Caco-2 (cell line): ENCODE data around the gene MRFAP1. TPM values are rescaled to one million over a fixed set of nuclear protein-coding genes. Genes with fewer than 3 reads are reported as not detected.

Source experiments
- BruUV-seq: library from RNA; stranded (reverse); fragments of 400-500 nt; replicated peaks from 2 replicates; lab custom pipeline; 2021; lab: Mats Ljungman, UMichigan
- CTCF ChIA-PET: fragments of 300-600 bp; sonication (Branson Sonifier 250); formaldehyde crosslinking; loops from one replicate; lab custom pipeline; 2022; ENCODE audit warnings: antibody characterized with exemption; lab: Charles Lee
- POLR2A ChIA-PET: fragments of 300-600 bp; sonication (Branson Sonifier 250); formaldehyde crosslinking; loops from one replicate; lab custom pipeline; 2022; ENCODE audit warnings: antibody characterized with exemption; lab: Charles Lee
- DNase-seq, 2 experiments: peaks; one replicate each; pipeline versions ENCODE4 v3.0.0 to v3.0.0-alpha.2; 2020 to 2022
- H3K27me3 ChIP-seq: replicated peaks from 2 replicates; pipeline ENCODE4 v1.6.0; 2011; ENCODE audit warnings: low read length; ENCODE audit not compliant: control insufficient read depth, insufficient read depth
- H3K36me3 ChIP-seq: 2 replicates; pipeline ENCODE4 v1.5.1; 2011; ENCODE audit warnings: low read length; ENCODE audit not compliant: control insufficient read depth, insufficient read depth
- H3K4me1 ChIP-seq: fragments of 250-450 bp; sonication (Bioruptor Pico); 2 replicates; pipeline ENCODE4 v1.5.1; 2020; ENCODE audit warnings: mild to moderate bottlenecking
- H3K4me3 ChIP-seq: 2 replicates; pipeline ENCODE4 v1.5.1; 2011; ENCODE audit warnings: low read depth, mild to moderate bottlenecking, control low read depth, low read length
- H3K9me3 ChIP-seq: fragments of 250-450 bp; sonication (Bioruptor Pico); 2 replicates; pipeline ENCODE4 v1.5.1; 2020; ENCODE audit warnings: mild to moderate bottlenecking, moderate library complexity
- H3K27ac Mint-ChIP-seq: one replicate; pipeline ENCODE4 v1.8.0; 2022; ENCODE audit warnings: mixed read lengths; ENCODE audit not compliant: unreplicated experiment
- H3K27me3 Mint-ChIP-seq: one replicate; pipeline ENCODE4 v1.8.0; 2022; ENCODE audit warnings: mixed read lengths; ENCODE audit not compliant: insufficient read depth, unreplicated experiment
- H3K36me3 Mint-ChIP-seq: one replicate; pipeline ENCODE4 v1.8.0; 2022; ENCODE audit warnings: mild to moderate bottlenecking, mixed read lengths; ENCODE audit not compliant: insufficient read depth, unreplicated experiment
- H3K4me1 Mint-ChIP-seq: one replicate; pipeline ENCODE4 v1.8.0; 2022; ENCODE audit warnings: low read depth, mixed read lengths; ENCODE audit not compliant: unreplicated experiment
- H3K4me3 Mint-ChIP-seq: one replicate; pipeline ENCODE4 v1.8.0; 2022; ENCODE audit warnings: mild to moderate bottlenecking, moderate library complexity, mixed read lengths; ENCODE audit not compliant: unreplicated experiment
- H3K9me3 Mint-ChIP-seq: one replicate; pipeline ENCODE4 v1.8.0; 2022; ENCODE audit warnings: mixed read lengths; ENCODE audit not compliant: unreplicated experiment
- CTCF ChIP-seq, 2 experiments: fragments of 200-600 bp in 1 of 2; IDR thresholded peaks; 1 replicate in 1 of 2; 2 replicates in 1 of 2; pipeline versions ENCODE4 v1.5.1 to v1.8.0; 2011 to 2022; ENCODE audit warnings: antibody characterized with exemption in 1 of 2, control low read depth in 1 of 2, inconsistent platforms in 1 of 2, low read depth in 1 of 2, low read length in 1 of 2, mild to moderate bottlenecking in 1 of 2, moderate library complexity in 1 of 2; ENCODE audit not compliant: insufficient read depth in 1 of 2, severe bottlenecking in 1 of 2, unreplicated experiment in 1 of 2
- intact Hi-C: fragments of 100-400 bp; cut with micrococcal nuclease; formaldehyde crosslinking; loops from one replicate; pipeline ENCODE4 v1.10.0; 2022; ENCODE audit not compliant: unreplicated experiment
- total RNA-seq: library from RNA; stranded (reverse); gene quantifications from 2 replicates; pipeline ENCODE4 v1.2.3, GENCODE V29; 2022

Gene MRFAP1
- total RNA-seq, 1 experiment from 2014 or later, result 254 TPM

DNA sequence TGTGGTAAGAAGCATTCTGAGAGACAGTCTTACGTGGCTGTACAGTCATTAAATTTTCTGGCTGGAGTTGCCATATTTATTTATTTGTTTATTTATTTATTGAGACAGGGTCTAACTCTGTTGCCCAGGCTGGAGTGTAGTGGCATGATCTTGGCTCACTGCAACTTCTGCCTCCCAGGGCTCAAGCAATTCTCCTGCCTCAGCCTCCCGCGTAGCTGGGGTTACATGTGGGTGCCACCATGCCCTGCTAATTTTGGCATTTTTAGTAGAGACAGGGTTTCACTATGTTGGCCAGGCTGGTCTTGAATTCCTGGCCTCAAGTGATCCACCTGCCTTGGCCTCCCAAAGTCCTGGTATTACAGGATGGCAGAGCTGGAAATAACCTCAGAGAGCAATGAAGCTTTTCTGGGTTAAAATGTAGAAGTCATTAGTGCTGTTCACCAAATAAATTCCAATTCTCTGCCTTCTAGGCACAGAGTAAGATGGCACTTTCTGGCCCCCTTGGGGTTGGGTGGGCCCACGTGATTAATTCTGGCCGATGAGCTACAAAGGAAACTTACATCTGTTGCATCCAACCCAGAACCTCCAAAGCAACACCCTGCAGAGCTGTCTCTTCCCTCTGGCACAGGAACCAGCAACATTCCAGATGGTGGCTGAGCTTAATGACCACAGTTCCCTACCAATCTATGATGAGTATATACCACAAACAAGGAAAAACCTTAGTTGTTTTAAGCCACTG lies 4.5 kb downstream of the MRFAP1 start:
- intact Hi-C loops, result no loop called here
- H3K36me3 ChIP-seq, result peaks cover 2% of the 10 kb centered on the region; the same call in 1 of the 2 replicates
- ChIA-PET CTCF (no interaction called here), POLR2A (no interaction called here)
- no peak for DNase-seq
- Mint-ChIP-seq H3K27ac (no peak overlapping the region), H3K36me3 (peaks cover 30% of the 10 kb centered on the region), H3K4me1 (peaks cover 12% of the 10 kb centered on the region), H3K27me3 (no peaks in the 10 kb centered on the region), H3K4me3 (no peak overlapping the region), H3K9me3 (no peaks in the 10 kb centered on the region)
- no peaks in the 10 kb centered on the region for H3K9me3 ChIP-seq
- TF ChIP-seq CTCF (IDR thresholded peaks at IDR 0.05; ENCODE audit: insufficient read depth in 1 of 2, low read depth in 1 of 2, low read length in 1 of 2, severe bottlenecking in 1 of 2, unreplicated experiment in 1 of 2), result no peak
- H3K27me3 ChIP-seq, result no peaks in the 10 kb centered on the region
- no peak overlapping the region for H3K4me3 ChIP-seq
- peaks cover 4% of the 10 kb centered on the region; the same call in 1 of the 2 replicates for H3K4me1 ChIP-seq
- no TSS peak for BruUV-seq

DNA sequence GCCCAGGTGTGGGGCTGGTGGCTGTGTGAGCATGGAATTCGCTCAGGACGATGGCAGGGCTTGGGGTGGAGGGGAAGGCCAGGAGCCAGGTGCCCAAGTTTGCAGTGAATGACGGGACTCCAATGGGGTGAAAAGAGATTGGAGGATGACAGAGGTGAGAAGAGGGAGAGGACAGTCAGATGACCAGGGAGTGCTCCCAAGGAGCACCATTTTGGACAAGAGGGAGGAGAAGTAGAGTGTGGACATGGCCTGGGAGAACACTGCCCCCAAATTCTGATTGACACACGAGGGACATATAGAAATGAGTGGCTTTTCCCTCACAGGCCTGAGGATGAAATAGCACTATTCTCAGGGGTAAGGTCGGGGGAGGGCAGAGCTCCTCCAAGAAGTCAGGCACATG lies 6.7 kb downstream of the MRFAP1 start:
- no peak for DNase-seq
- ChIA-PET POLR2A (no interaction called here), CTCF (no interaction called here)
- Mint-ChIP-seq H3K4me3 (no peak overlapping the region), H3K4me1 (peaks cover 2% of the 10 kb centered on the region), H3K9me3 (no peaks in the 10 kb centered on the region), H3K36me3 (peaks cover 8% of the 10 kb centered on the region), H3K27ac (no peak overlapping the region), H3K27me3 (no peaks in the 10 kb centered on the region)
- no peak for TF ChIP-seq CTCF (IDR thresholded peaks at IDR 0.05; ENCODE audit: insufficient read depth in 1 of 2, low read depth in 1 of 2, low read length in 1 of 2, severe bottlenecking in 1 of 2, unreplicated experiment in 1 of 2)
- BruUV-seq, result no TSS peak
- intact Hi-C loops, result no loop called here
- Histone ChIP-seq H3K27me3 (no peaks in the 10 kb centered on the region), H3K4me3 (no peak overlapping the region), H3K9me3 (no peaks in the 10 kb centered on the region), H3K36me3 (peaks cover 2% of the 10 kb centered on the region; the same call in 1 of the 2 replicates), H3K4me1 (peaks cover under 1% of the 10 kb centered on the region; the same call in 1 of the 2 replicates)

DNA sequence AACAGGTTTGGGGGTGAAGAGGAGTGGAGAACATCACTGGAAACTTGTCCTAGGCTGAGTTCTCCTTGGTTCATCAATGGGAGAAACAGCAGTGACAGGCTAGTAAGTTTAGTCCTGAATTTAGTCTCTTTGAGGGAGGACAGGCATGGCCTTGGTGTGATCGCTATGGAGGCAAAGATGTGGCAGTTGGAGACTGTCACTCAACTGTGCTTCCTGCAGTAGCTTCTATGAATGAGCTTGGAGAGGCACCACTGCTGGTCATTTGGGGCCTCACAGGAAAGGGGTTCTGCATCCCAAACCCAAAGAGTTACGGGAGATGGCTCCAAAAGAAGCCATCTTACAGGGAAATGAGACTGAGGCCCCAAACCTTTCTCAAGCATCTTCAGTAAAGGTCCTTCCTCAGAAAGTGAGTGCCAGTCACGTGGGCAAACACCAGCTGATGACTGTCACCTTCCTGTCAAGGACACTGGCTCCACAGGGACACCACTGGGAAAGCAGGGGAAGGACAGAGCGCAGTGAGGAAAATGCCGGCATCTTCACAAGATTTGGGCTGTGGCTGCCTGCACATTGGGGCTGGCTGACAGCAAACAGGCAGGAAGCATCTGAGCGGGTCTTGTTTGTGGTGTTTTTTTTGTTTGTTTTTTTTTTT lies 7.2 kb downstream of the MRFAP1 start:
- intact Hi-C loops, result no loop called here
- Mint-ChIP-seq H3K4me1 (no peaks in the 10 kb centered on the region), H3K27ac (no peak overlapping the region), H3K9me3 (no peaks in the 10 kb centered on the region), H3K36me3 (peaks cover 3% of the 10 kb centered on the region), H3K27me3 (no peaks in the 10 kb centered on the region), H3K4me3 (no peak overlapping the region)
- TF ChIP-seq CTCF (IDR thresholded peaks at IDR 0.05; ENCODE audit: insufficient read depth in 1 of 2, low read depth in 1 of 2, low read length in 1 of 2, severe bottlenecking in 1 of 2, unreplicated experiment in 1 of 2), result no peak
- Histone ChIP-seq H3K36me3 (peaks cover 2% of the 10 kb centered on the region; the same call in 1 of the 2 replicates), H3K4me3 (no peak overlapping the region), H3K27me3 (no peaks in the 10 kb centered on the region), H3K4me1 (no peaks in the 10 kb centered on the region), H3K9me3 (no peaks in the 10 kb centered on the region)
- BruUV-seq, result no TSS peak
- ChIA-PET POLR2A (no interaction called here), CTCF (no interaction called here)
- no peak for DNase-seq
